ENCODE data around the gene CARS2.
"Not testable (repeated sequence)": the region's sequence is repeated elsewhere in the genome, so short reads cannot be mapped to it uniquely, and the experiment has no call there.

CARS2 gene

DNA sequence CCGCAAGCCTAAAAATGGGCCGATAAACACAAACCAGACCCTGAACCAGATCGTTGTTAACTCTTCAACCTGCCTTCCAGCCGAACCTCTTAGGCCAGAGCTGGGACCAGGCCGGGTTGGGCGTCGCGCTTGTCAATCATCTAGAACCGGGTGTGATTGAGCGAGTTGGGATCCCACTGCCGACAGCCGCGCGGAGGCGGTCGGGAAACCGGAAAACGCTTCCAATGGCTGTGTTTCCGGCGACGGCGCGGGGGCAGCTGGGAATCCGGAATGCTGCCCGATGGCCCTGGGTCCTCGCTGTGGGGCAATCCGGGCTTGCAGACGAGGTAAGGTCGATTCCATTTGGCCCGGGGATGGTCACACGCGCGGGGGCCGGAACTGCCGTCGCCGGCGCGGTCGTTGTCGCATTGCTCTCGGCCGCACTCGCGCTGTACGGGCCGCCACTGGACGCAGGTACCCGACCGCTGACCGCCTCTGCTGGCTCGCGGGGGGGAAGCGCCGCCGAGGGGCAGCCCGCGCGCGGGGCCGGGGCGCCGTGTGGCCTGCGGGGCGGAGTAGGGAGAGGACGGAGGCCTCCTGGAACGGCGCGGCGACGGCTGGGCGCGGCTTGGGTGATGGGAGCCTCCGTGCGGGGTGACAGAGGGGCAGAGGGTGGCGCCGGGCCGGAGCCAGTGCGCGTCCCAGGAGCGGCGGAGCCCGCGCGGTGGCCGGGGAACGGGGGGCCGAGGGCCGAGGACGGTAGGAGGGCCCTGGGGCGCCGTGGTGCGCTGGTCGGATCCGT is 90.4 kb downstream of the CARS2 start, which contains the start of gene NAXD:
NAXD (plus strand) TSS at position 224 of the 781 bp plus-strand sequence; CDS start at position 281, 57 bp downstream.
- peak; percentile 91 for DNase-seq

DNA sequence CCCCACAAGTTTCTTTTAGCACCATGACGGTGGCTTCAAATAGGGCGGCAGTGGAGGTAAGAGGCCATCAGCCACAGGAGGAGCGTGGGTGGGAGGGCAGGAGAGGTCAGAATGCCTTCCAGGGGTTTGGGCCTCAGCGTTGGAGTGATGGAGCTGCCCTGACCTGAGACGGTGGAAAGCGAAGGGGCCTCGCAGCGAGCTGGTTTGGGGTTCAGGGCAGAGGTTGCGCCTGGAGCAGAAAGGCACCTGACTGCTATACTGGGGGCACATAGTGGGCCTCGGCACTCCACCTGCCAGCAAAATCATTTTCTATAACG is 91.0 kb downstream of the CARS2 start:
- no peak for DNase-seq

DNA sequence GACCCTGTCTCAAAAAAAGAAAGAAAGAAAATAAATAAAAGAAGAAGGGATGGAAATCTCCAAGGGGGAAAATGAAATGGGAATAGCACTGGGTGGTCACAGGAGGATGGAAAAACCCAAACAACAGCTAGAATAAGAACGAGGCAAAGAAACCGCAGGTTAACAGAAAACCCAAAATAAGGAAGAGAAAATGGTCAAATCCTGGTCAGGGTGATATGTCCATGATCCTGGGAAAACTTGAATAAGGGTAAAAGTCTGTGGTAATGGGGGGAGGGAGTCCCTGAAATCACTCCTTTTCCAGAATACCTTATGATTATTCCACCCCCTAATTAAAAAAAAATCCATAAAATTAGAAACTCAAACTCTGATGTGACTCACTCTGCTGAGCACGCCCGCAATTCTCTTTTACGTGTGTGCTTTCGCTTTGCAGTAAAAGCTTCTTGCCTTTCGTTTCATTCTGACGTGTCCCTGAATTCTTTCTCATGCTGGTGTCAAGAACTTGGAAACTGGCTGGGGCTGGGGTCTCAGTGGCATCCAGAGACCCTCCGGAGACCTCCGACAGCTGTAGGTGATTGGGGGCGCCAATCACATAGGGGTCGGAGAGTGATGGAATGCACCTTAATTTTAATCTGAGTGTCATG is 94.8 kb downstream of the CARS2 start:
- DNase-seq = no peak

- DNase-seq = no peak
Measured at GRCh38 chr13:110607675-110608224, 98.2 kb downstream of the CARS2 start.

- not testable (repeated sequence) for DNase-seq
Measured at GRCh38 chr13:110606281-110606680, 99.6 kb downstream of the CARS2 start.

GRCh38 chr13:110605132-110605531 is 100.8 kb downstream of the CARS2 start:
- DNase-seq = no peak

DNA sequence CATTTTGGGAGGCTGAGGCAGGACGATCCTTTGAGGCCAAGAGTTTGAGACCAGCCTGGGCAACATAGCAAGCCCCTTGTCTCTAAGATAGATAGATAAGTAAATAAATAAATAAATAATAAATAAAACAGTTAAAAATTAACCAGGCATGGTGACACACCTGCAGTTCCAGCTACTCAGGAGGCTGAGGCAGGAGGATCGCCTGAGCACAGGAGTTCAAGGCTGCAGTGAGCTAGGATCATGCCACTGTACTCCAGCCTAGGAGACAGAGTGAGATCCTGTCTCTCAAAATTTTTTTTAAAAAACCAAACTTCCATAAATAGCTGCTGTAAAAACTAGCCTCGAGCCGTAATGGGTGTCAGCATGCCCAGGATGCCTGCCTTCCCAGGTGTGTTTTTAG is 104.9 kb downstream of the CARS2 start:
- no peak for DNase-seq

DNA sequence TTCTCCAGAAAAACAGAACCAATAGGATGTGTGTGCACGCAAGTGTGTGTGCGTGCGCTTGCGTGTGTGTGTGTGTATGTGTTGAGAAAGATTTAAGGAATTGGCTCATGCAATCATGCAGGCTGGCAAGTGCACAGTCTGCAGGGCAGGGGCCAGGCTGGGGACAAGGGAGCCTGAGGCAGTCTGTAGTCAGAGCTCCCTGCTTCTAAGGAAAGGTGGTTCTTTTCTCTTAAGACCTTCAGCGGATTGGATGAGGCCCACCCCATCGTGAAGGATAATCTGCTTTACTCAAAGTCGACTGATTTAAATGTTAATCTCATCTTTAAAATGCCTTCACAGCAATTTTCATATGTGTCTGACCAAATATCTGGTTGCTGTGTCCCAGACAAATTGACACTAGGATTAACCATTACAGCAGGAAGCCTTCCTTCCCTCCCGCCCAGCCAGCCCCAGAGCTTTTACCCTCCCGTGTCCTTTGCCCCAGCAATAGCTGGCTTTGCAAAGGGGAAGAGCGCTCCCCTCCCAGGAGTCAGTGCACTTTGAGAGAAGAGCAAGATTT is 105.6 kb downstream of the CARS2 start:
- no peak for DNase-seq

DNA sequence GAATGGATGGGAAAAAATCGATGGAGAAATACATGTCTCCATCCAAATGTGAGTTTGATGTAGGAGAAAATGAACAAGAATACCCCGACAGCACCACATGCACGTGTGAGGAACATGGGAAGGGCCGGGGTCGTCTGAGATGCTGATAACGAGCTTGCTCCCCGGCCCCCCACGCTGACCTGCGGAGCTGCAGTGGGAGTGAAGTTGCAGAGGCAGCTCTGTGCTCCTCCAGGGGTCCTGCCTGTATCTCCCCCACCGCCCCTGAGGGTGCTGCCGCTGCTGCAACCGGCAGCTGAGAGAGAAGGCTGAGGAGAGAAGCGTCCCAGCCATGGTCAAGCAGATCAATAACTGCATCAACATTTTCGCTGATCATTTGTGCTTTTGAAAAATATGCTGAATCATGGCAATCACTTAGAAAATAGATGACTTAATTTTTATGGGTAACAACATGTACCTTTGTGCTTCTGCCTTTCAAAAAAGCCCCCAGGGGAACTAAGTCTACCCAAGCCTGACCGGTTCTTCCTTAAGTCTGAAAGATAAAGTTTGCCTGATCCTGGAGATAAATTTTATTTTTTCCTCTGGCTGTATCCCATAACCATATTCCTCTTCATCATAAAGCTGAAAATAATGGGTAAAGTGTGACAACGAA is 108.8 kb downstream of the CARS2 start:
- DNase-seq = no peak

DNA sequence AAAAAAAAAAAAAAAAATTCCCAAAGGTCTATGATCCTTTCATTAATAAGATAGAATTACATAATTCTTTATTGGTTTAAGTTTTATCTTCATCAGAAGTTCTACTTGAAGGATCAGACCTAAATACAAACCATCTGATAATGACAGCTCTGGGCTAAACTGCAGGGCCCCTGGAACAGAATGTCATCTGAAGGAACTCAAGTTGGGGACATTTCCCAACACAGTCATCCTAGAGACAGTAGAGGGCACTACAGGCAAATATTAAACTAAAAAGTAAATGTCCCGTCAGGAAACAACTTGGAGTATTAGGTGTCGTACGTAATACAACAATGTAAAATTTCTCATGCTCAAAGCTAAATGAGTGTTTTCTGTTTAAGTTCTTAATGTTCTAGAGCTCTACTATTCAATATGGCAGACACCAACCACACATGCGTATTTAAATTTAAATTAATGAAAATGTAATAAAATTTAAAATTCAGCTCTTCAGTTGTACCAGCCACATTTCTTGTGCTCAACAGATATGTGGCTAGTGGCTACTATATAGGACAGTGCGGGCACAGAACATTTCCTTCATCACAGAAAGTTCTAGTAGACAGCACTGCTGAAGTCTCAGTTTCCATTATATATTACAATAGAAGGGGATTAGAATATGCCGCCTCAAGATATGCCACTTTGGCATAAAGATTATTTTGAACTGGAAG is 112.3 kb downstream of the CARS2 start:
- peak; percentile 39 for DNase-seq

DNA sequence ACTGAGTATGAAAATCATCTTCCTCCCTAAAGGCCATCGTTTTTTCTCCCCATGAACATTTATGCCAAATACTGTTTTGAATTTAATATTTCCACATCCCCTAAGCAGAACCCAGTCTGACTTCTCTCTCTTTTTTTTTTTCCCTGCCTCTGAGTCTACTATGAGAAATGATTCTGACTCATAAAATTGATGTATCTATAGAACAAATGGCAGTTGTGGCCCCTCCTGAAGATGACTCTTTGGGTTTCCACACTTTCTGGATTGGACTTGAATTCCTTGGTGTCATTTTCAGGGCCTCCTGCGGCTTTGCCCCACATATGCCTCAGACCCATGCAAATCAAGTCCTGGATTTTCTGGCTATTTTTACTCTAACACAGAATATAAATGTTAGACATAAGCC is 113.3 kb downstream of the CARS2 start:
- DNase-seq = no peak

All from NCI-H345 (cell line).